HepG2 (cell line): ENCODE data around the gene SKP2. TPM values are rescaled to one million over a fixed set of nuclear protein-coding genes. Genes with fewer than 3 reads are reported as not detected.

Experiments
- ATF3 ChIP-seq: sonication (generic); formaldehyde crosslinking; IDR thresholded peaks from 2 replicates; pipeline ENCODE4 v1.4.0; 2020; ENCODE audit warnings: missing genetic modification reagents
- BRCA1 ChIP-seq: sonication (generic); formaldehyde crosslinking; IDR thresholded peaks from 2 replicates; pipeline ENCODE4 v1.4.0; 2020; ENCODE audit warnings: missing genetic modification reagents
- HCFC1 ChIP-seq: fragments of 150-350 bp; IDR thresholded peaks from 2 replicates; pipeline ENCODE4 v1.6.1; 2014; ENCODE audit warnings: low read depth, low read length
- IRF1 ChIP-seq: sonication (generic); formaldehyde crosslinking; IDR thresholded peaks from 2 replicates; pipeline ENCODE4 v1.4.0; 2020; ENCODE audit warnings: low read depth, mild to moderate bottlenecking, missing genetic modification reagents
- IRF2 ChIP-seq: IDR thresholded peaks from 2 replicates; pipeline ENCODE4 v1.6.1; 2018; ENCODE audit warnings: missing genetic modification reagents, missing compliant biosample characterization
- KLF11 ChIP-seq: IDR thresholded peaks from 2 replicates; pipeline ENCODE4 v1.6.1; 2016; ENCODE audit warnings: missing compliant biosample characterization
- SP5 ChIP-seq: IDR thresholded peaks from 2 replicates; pipeline ENCODE4 v1.6.1; 2016; ENCODE audit warnings: low read depth, borderline replicate concordance
- TMF1 ChIP-seq: sonication (generic); formaldehyde crosslinking; IDR thresholded peaks from 2 replicates; pipeline ENCODE4 v1.8.1; 2022; ENCODE audit warnings: low read depth, missing genetic modification reagents
- ZFYVE20 ChIP-seq: sonication (generic); formaldehyde crosslinking; IDR thresholded peaks from 2 replicates; pipeline ENCODE4 v1.8.0; 2023; ENCODE audit warnings: low read depth, mild to moderate bottlenecking, moderate library complexity, missing genetic modification reagents, borderline replicate concordance
- ZNF280D ChIP-seq: sonication (generic); formaldehyde crosslinking; IDR thresholded peaks from 2 replicates; pipeline ENCODE4 v1.5.1; 2020; ENCODE audit warnings: mild to moderate bottlenecking, missing genetic modification reagents
- ZNF513 ChIP-seq: sonication (generic); formaldehyde crosslinking; conservative IDR thresholded peaks from 2 replicates; pipeline ENCODE4 v1.5.0; 2020; ENCODE audit warnings: missing genetic modification reagents
- ZNF720 ChIP-seq: sonication (generic); formaldehyde crosslinking; IDR thresholded peaks from 2 replicates; pipeline ENCODE4 v1.4.0; 2020; ENCODE audit warnings: missing genetic modification reagents
- ZNF777 ChIP-seq: sonication (generic); formaldehyde crosslinking; IDR thresholded peaks from 2 replicates; pipeline ENCODE4 v1.4.0; 2020; ENCODE audit warnings: missing genetic modification reagents
- ZNF781 ChIP-seq: sonication (generic); formaldehyde crosslinking; IDR thresholded peaks from 2 replicates; pipeline ENCODE4 v1.5.1; 2020; ENCODE audit warnings: borderline replicate concordance, mild to moderate bottlenecking, missing genetic modification reagents; ENCODE audit errors: not compliant biosample characterization
- ZSCAN29 ChIP-seq: sonication (generic); formaldehyde crosslinking; conservative IDR thresholded peaks from 2 replicates; pipeline ENCODE4 v1.4.0; 2020; ENCODE audit warnings: mild to moderate bottlenecking, missing genetic modification reagents
- polyA plus RNA-seq, 8 experiments: library from polyadenylated mRNA; depleted of rRNA in 3 of 8; stranded (reverse) in 7 of 8; unstranded in 1 of 8; fragments of >200 nt; fragmentation: Illumina TruSeq in 4 of 8; extraction: Trizol in 4 of 8; gene quantifications; 2 replicates each; pipeline versions ENCODE4 v1.2.1 to v1.2.3, GENCODE V29; 2011 to 2016; ENCODE audit warnings: low read depth in 4 of 8, missing spikeins in 1 of 8, mixed read lengths in 1 of 8; ENCODE audit not compliant: insufficient read depth in 1 of 8
- total RNA-seq, 5 experiments: library from RNA; depleted of rRNA; stranded (reverse); fragments of >200 nt; fragmentation: Illumina TruSeq; extraction: Trizol; gene quantifications; 2 replicates each; pipeline ENCODE4 v1.2.3, GENCODE V29; 2016; ENCODE audit warnings: low read depth in 1 of 5
- TF ChIP-seq, protein P1 (sequence below): IDR thresholded peaks from 2 replicates; pipeline ENCODE4 v1.6.1; 2016; ENCODE audit warnings: low read depth
- TF ChIP-seq, protein P2 (sequence below): sonication (generic); formaldehyde crosslinking; IDR thresholded peaks from 2 replicates; pipeline ENCODE4 v1.8.0; 2022; ENCODE audit warnings: missing genetic modification reagents, mild to moderate bottlenecking, moderate library complexity, borderline replicate concordance

SKP2 gene
- total and polyA plus RNA-seq, 2 of the 13 experiments (the other 11 are each of a cell fraction or from before 2014, with no cell fraction given), result 29.6 to 84.1 TPM

DNA sequence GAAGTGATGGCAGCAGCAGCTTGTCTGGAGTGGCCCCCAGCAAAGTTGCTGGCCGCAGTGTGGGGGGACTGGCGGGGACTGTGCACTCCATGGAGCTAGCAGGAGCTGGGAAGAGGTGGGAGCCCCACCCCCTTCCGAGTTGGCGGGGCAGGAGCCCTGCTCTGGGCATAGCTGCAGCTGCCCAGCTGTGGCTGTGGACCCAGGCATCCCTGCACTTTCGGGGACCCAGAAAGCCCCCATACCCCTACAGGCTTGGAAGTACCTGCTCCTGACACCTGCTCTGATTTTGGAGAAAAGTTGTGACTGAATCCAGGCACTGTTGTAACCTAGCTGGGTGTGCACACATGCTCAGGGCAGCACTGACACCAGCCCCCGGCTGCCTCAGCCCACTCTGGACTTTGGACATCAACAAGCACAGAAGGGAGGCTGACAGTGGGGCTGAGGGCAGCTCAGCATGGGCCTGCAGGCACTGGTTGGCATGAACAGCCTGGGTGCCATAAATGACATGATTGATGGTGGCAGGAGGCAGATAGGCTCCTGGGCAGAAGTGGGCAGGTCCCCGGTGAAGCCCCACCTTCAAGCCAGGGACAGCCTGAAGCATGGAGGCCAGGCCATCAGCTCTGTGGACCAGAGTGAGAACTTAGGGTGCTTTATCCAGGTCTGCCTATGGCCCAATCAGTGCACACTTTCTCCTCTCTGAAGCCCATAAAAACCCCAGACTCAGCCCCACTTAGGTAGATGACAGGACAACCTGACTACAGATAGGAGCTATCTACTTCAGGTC lies 12.8 kb upstream of the SKP2 start (continued):
- TF ChIP-seq ZNF513 (CRISPR knock-in tag) (no peak), SP5 (CRISPR knock-in tag) (peak; percentile 21; the same call in 1 of the 2 replicates), ZNF781 (CRISPR knock-in tag) (peak; percentile 27), IRF2 (peak; percentile 60; the same call in 1 of the 2 replicates), ZFYVE20 (CRISPR knock-in tag) (no peak), ZSCAN29 (0 out of 2 replicates have a peak, but pooled peaks have one; percentile 38), KLF11 (no peak), ZNF720 (no peak), ATF3 (no peak; the same call in 1 of the 2 replicates), HCFC1 (no peak), TMF1 (no peak), ZNF280D (CRISPR knock-in tag) (0 out of 2 replicates have a peak, but pooled peaks have one; percentile 48), ZNF777 (no peak), IRF1 (CRISPR knock-in tag) (no peak), BRCA1 (CRISPR knock-in tag) (no peak)
- TF ChIP-seq, protein P1, sequence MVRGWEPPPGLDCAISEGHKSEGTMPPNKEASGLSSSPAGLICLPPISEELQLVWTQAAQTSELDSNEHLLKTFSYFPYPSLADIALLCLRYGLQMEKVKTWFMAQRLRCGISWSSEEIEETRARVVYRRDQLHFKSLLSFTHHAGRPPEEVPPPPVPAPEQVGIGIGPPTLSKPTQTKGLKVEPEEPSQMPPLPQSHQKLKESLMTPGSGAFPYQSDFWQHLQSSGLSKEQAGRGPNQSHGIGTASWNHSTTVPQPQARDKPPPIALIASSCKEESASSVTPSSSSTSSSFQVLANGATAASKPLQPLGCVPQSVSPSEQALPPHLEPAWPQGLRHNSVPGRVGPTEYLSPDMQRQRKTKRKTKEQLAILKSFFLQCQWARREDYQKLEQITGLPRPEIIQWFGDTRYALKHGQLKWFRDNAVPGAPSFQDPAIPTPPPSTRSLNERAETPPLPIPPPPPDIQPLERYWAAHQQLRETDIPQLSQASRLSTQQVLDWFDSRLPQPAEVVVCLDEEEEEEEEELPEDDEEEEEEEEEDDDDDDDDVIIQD (CRISPR knock-in tag), result no peak; the same call in 1 of the 2 replicates
- TF ChIP-seq, protein P2, sequence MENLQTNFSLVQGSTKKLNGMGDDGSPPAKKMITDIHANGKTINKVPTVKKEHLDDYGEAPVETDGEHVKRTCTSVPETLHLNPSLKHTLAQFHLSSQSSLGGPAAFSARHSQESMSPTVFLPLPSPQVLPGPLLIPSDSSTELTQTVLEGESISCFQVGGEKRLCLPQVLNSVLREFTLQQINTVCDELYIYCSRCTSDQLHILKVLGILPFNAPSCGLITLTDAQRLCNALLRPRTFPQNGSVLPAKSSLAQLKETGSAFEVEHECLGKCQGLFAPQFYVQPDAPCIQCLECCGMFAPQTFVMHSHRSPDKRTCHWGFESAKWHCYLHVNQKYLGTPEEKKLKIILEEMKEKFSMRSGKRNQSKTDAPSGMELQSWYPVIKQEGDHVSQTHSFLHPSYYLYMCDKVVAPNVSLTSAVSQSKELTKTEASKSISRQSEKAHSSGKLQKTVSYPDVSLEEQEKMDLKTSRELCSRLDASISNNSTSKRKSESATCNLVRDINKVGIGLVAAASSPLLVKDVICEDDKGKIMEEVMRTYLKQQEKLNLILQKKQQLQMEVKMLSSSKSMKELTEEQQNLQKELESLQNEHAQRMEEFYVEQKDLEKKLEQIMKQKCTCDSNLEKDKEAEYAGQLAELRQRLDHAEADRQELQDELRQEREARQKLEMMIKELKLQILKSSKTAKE, result no peak
